ENCODE measurements around the gene ENTPD3.
"Not testable (repeated sequence)": the region's sequence is repeated elsewhere in the genome, so short reads cannot be mapped to it uniquely, and the experiment has no call there.

The ENTPD3 gene

GRCh38 chr3:40461161-40461560, 74.2 kb downstream of the ENTPD3 start:
- no peak for DNase-seq (ENCODE audit: low read depth in 2 of 2)

GRCh38 chr3:40462838-40463237, 75.9 kb downstream of the ENTPD3 start:
- DNase-seq (ENCODE audit: low read depth in 2 of 2): not testable (repeated sequence)

GRCh38 chr3:40463579-40463978, 76.6 kb downstream of the ENTPD3 start:
- DNase-seq (ENCODE audit: low read depth in 2 of 2): no peak

- DNase-seq (ENCODE audit: low read depth in 2 of 2): no peak
These were observed 77.5 kb downstream of the ENTPD3 start for GRCh38 chr3:40464339-40465110.

- DNase-seq (ENCODE audit: low read depth in 2 of 2): no peak
These were observed 78.1 kb downstream of the ENTPD3 start for GRCh38 chr3:40465111-40465407.

GRCh38 chr3:40465456-40465855, 78.5 kb downstream of the ENTPD3 start:
- DNase-seq (ENCODE audit: low read depth in 2 of 2): no peak

GRCh38 chr3:40468018-40468417, 81.0 kb downstream of the ENTPD3 start:
- no peak for DNase-seq (ENCODE audit: low read depth in 2 of 2)

GRCh38 chr3:40470701-40471100, 83.7 kb downstream of the ENTPD3 start:
- DNase-seq (ENCODE audit: low read depth in 2 of 2): no peak

GRCh38 chr3:40476478-40477470, 89.8 kb downstream of the ENTPD3 start, which contains the start of gene ZNF619:
Gene ZNF619 (plus strand): TSS chr3:40477122. CDS start chr3:40477980, 858 bp downstream.
- DNase-seq (ENCODE audit: low read depth in 2 of 2): no peak

- no peak for DNase-seq (ENCODE audit: low read depth in 2 of 2)
These were observed 90.7 kb downstream of the ENTPD3 start for GRCh38 chr3:40477666-40478065.
